Measurements from ENCODE around the gene NUBP2.

NUBP2 gene

GRCh38 chr16:1830213-1830612 is 47.5 kb downstream of the NUBP2 start:
- Histone ChIP-seq H3K27ac (ENCODE audit: extremely low read depth, low read depth, low read length) (no peak overlapping the region), H3K9me3 (ENCODE audit: control insufficient read depth, insufficient read depth, low read depth, low read length) (no peaks in the 10 kb centered on the region), H3K4me1 (ENCODE audit: control insufficient read depth, insufficient read depth, low read length) (no peaks in the 10 kb centered on the region), H3K36me3 (ENCODE audit: control insufficient read depth in 2 of 2, insufficient read depth in 1 of 2, low read length in 2 of 2) (peaks cover 0 to 15% of the 10 kb centered on the region in 2 experiments; a peak in 1 of 3 replicates), H3K4me3 (ENCODE audit: low read depth, low read length) (no peak overlapping the region)
- ChIA-PET CTCF (no interaction called here), POLR2A (no interaction called here)
- TF ChIP-seq PATZ1 (tag by site-specific recombination; IDR thresholded peaks at IDR 0.05), result no peak
- no peak for TF ChIP-seq ZBTB20 (tag by site-specific recombination; IDR thresholded peaks at IDR 0.05)
- no peak for TF ChIP-seq ZNF704 (tag by site-specific recombination; IDR thresholded peaks at IDR 0.05)

- Histone ChIP-seq H3K27ac (ENCODE audit: extremely low read depth, low read depth, low read length) (no peak overlapping the region), H3K36me3 (ENCODE audit: control insufficient read depth in 2 of 2, insufficient read depth in 1 of 2, low read length in 2 of 2) (peaks cover 0 to 15% of the 10 kb centered on the region in 2 experiments; a peak in 1 of 3 replicates), H3K4me3 (ENCODE audit: low read depth, low read length) (no peak overlapping the region), H3K9me3 (ENCODE audit: control insufficient read depth, insufficient read depth, low read depth, low read length) (no peaks in the 10 kb centered on the region), H3K4me1 (ENCODE audit: control insufficient read depth, insufficient read depth, low read length) (no peaks in the 10 kb centered on the region)
- ChIA-PET POLR2A (no interaction called here), CTCF (interaction anchor here (0.6 kb wide), 1 partner anchor 16 kb away, joined by 3 read pairs; no protein-coding TSS in a partner anchor)
- TF ChIP-seq ZNF292 (tag by site-specific recombination; IDR thresholded peaks at IDR 0.05; ENCODE audit: borderline replicate concordance, low read depth) (no peak), ZNF202 (tag by site-specific recombination; IDR thresholded peaks at IDR 0.05; ENCODE audit: borderline replicate concordance) (no peak), ZNF658 (tag by site-specific recombination; IDR thresholded peaks at IDR 0.05) (no peak), PBX3 (CRISPR knock-in tag; IDR thresholded peaks at IDR 0.05) (no peak), ZNF416 (tag by site-specific recombination; IDR thresholded peaks at IDR 0.05) (no peak), HOXA7 (CRISPR knock-in tag; IDR thresholded peaks at IDR 0.05; ENCODE audit: borderline replicate concordance) (no peak), ZNF629 (tag by site-specific recombination; IDR thresholded peaks at IDR 0.05) (no peak), ZNF776 (tag by site-specific recombination; IDR thresholded peaks at IDR 0.05; ENCODE audit: borderline replicate concordance) (no peak), ZNF48 (tag by site-specific recombination; IDR thresholded peaks at IDR 0.05) (no peak)
Observed at GRCh38 chr16:1831186-1832075, 48.7 kb downstream of the NUBP2 start.

- TF ChIP-seq PRDM10 (tag by site-specific recombination; IDR thresholded peaks at IDR 0.05) (0 out of 2 replicates have a peak, but pooled peaks have one; percentile 27), ZIC2 (tag by site-specific recombination; IDR thresholded peaks at IDR 0.05) (peak; percentile 41), GLIS1 (tag by site-specific recombination; IDR thresholded peaks at IDR 0.05) (peak; percentile 88), ZNF560 (tag by site-specific recombination; IDR thresholded peaks at IDR 0.05; ENCODE audit: borderline replicate concordance) (no peak)
- CTCF ChIA-PET, result interaction anchor here (1.0 kb wide), 1 partner anchor 33 kb away, joined by 3 read pairs; no protein-coding TSS in a partner anchor
- no peak overlapping the region for H3K4me3 ChIP-seq (ENCODE audit: low read depth, low read length)
- H3K4me1 ChIP-seq (ENCODE audit: control insufficient read depth, insufficient read depth, low read length), result no peaks in the 10 kb centered on the region
- no peak overlapping the region for H3K27ac ChIP-seq (ENCODE audit: extremely low read depth, low read depth, low read length)
- peaks cover 0 to 15% of the 10 kb centered on the region in 2 experiments; a peak in 1 of 3 replicates for H3K36me3 ChIP-seq (ENCODE audit: control insufficient read depth in 2 of 2, insufficient read depth in 1 of 2, low read length in 2 of 2)
- POLR2A ChIA-PET, result no interaction called here
- no peaks in the 10 kb centered on the region for H3K9me3 ChIP-seq (ENCODE audit: control insufficient read depth, insufficient read depth, low read depth, low read length)
Observed at GRCh38 chr16:1832838-1833454, 50.2 kb downstream of the NUBP2 start.

All from HEK293 (cell line).